Measurements from ENCODE around the gene ZCWPW2.
A peak's percentile ranks its signal among the peaks of the same experiment; 100 is the strongest.

ZCWPW2 gene

DNA sequence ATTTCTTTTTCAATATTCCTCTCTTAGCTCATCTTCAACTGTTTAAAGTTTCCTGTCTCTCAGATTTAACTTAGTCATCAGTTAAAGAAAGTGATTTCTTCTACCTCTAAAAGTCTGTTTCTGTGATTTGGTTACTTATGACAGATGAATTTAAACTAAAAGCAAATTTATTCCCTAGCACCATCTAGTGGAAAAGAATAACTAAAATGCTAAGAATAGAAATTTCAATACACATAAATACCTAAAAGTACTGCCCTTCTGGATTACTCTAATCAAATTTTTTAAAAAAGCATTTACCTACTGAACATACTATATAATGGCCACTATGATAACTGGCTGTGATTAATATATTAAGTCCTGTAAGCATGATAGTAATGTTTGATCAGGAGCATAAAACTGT is 14.0 kb upstream of the ZCWPW2 start:
- no peak for TF ChIP-seq ZFX (IDR thresholded peaks at IDR 0.05; ENCODE audit: borderline replicate concordance)
- TF ChIP-seq, protein P1, sequence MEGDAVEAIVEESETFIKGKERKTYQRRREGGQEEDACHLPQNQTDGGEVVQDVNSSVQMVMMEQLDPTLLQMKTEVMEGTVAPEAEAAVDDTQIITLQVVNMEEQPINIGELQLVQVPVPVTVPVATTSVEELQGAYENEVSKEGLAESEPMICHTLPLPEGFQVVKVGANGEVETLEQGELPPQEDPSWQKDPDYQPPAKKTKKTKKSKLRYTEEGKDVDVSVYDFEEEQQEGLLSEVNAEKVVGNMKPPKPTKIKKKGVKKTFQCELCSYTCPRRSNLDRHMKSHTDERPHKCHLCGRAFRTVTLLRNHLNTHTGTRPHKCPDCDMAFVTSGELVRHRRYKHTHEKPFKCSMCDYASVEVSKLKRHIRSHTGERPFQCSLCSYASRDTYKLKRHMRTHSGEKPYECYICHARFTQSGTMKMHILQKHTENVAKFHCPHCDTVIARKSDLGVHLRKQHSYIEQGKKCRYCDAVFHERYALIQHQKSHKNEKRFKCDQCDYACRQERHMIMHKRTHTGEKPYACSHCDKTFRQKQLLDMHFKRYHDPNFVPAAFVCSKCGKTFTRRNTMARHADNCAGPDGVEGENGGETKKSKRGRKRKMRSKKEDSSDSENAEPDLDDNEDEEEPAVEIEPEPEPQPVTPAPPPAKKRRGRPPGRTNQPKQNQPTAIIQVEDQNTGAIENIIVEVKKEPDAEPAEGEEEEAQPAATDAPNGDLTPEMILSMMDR (IDR thresholded peaks at IDR 0.05): peak; percentile 43
- H3K27ac ChIP-seq: no peak overlapping the region

DNA sequence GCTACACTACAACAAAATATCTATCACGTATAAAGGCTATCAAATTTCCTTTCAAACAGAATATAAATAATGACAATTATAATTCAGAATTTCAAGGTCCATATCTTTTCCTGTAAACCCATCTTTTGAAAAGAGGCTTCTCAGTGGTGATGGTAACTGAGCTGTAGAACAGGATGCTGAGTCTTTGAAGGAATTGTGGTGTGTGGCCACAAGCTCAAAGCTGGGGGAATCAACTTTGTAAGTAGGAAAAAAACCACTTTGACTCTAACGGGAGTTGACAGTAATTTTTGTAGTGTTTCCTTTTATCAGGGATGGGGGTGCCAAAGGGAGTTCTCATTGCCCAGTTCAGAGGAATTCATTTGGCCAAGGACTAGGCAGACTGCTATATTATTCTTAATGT is 13.3 kb upstream of the ZCWPW2 start:
- no peak overlapping the region for H3K27ac ChIP-seq
- TF ChIP-seq, protein P1 (IDR thresholded peaks at IDR 0.05): no peak
- no peak for TF ChIP-seq ZFX (IDR thresholded peaks at IDR 0.05; ENCODE audit: borderline replicate concordance)

DNA sequence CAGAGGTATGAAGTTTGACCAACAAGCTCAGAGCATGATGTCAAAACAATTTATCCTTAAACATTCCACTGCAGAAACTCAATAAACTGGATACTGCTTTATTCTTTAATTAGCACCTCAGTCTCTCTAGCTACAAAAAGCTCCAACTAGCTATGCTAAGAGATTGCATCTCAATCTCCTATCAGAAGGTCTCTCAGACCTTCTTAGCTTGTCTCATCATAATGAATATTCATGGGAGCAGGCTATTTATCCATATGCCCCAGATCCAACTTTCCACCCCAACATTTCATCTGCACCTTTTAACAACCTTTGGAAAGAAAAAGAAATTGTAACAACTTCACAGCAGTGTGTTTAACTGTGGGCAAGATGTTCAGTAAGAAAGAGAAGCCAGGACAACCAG is 11.3 kb upstream of the ZCWPW2 start:
- TF ChIP-seq, protein P1 (IDR thresholded peaks at IDR 0.05): no peak
- TF ChIP-seq ZFX (IDR thresholded peaks at IDR 0.05; ENCODE audit: borderline replicate concordance): no peak
- H3K27ac ChIP-seq: no peak overlapping the region

GRCh38 chr3:28343144-28343543 is 5.4 kb upstream of the ZCWPW2 start:
- H3K27ac ChIP-seq: no peak overlapping the region
- TF ChIP-seq ZFX (IDR thresholded peaks at IDR 0.05; ENCODE audit: borderline replicate concordance): no peak
- TF ChIP-seq, protein P1 (IDR thresholded peaks at IDR 0.05): no peak

DNA sequence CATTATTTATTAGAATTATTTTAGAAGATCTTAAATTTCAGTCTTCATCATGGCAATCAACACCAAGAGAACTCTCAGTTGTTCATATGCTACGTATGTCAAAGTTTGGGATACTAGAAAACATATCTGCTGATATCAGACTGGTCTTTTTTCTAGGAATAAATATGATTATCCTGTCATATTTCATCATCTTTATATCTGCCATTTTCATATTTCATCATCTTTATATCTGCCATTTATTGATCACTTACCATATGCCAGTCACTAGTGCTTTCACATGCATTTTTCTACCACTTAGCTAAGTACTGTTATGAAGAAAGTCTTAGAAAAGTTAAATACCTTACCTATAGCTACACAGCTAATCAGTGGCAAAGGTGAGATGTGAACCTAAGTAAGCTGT is 2.8 kb upstream of the ZCWPW2 start:
- H3K27ac ChIP-seq: no peak overlapping the region
- no peak for TF ChIP-seq ZFX (IDR thresholded peaks at IDR 0.05; ENCODE audit: borderline replicate concordance)
- TF ChIP-seq, protein P1 (IDR thresholded peaks at IDR 0.05): no peak

- no peak for TF ChIP-seq ZFX (IDR thresholded peaks at IDR 0.05; ENCODE audit: borderline replicate concordance)
- TF ChIP-seq, protein P1 (IDR thresholded peaks at IDR 0.05): no peak
- H3K27ac ChIP-seq: peak overlapping the region; percentile 93
These were observed 902 bp upstream of the ZCWPW2 start for GRCh38 chr3:28347374-28348264.

- no peak for TF ChIP-seq ZFX (IDR thresholded peaks at IDR 0.05; ENCODE audit: borderline replicate concordance)
- TF ChIP-seq, protein P1 (IDR thresholded peaks at IDR 0.05): no peak
These were observed 274 bp upstream of the ZCWPW2 start for GRCh38 chr3:28348265-28348628.

More at GRCh38 chr3:28348265-28348628, 274 bp upstream of the ZCWPW2 start:
- H3K27ac ChIP-seq: peak overlapping the region; percentile 93
